GM12878 (cell line): Measurements from ENCODE around the gene WHAMM. TPM values are rescaled to one million over a fixed set of nuclear protein-coding genes. Genes with fewer than 3 reads are reported as not detected.

Experiments
- ATAC-seq: fragments of 200-7000 bp; cut with Tn5 transposase; 3 replicates; pipeline ENCODE4 v1.9.1; 2020; ENCODE audit warnings: mild to moderate bottlenecking, moderate library complexity
- BruUV-seq: library from RNA; stranded (reverse); fragments of 400-500 nt; replicated peaks from 2 replicates; lab custom pipeline; 2021; lab: Mats Ljungman, UMichigan
- CTCF ChIA-PET: fragments of 300-600 bp; sonication (Branson Sonifier 250); formaldehyde crosslinking; extraction: SDS; loops from one replicate; lab custom pipeline; 2021; ENCODE audit warnings: inconsistent platforms; lab: Yijun Ruan, JAX
- POLR2A ChIA-PET: fragments of 350-600 bp; formaldehyde crosslinking; extraction: SDS; loops from one replicate; lab custom pipeline; 2021; ENCODE audit warnings: inconsistent platforms; lab: Charles Lee
- RAD21 ChIA-PET: fragments of 300-600 bp; sonication (Branson Sonifier 250); formaldehyde crosslinking; loops from one replicate; lab custom pipeline; 2023; ENCODE audit warnings: antibody characterized with exemption; ENCODE audit not compliant: unreplicated experiment; lab: Charles Lee
- SMC1A ChIA-PET: fragments of 300-600 bp; sonication (Branson Sonifier 250); formaldehyde crosslinking; loops from one replicate; lab custom pipeline; 2023; ENCODE audit not compliant: unreplicated experiment, uncharacterized antibody; lab: Charles Lee
- DNase-seq: peaks from one replicate; pipeline ENCODE4 v3.0.0-alpha.2; 2011; ENCODE audit warnings: low read depth, low spot score
- FAIRE-seq: peaks from 3 replicates; lab custom pipeline; 2011; peaks lifted over from hg19 to GRCh38; lab: Jason Lieb, UNC
- H2AFZ ChIP-seq: 2 replicates; pipeline ENCODE4 v1.6.0; 2011; ENCODE audit warnings: low read depth, low read length, control low read depth; ENCODE audit not compliant: control insufficient read depth
- H3K27ac ChIP-seq: 2 replicates; pipeline ENCODE4 v1.5.1; 2011; ENCODE audit warnings: control low read depth; ENCODE audit not compliant: control insufficient read depth, insufficient read depth
- H3K27me3 ChIP-seq, 2 experiments: replicated peaks in 1 of 2; 2 replicates each; pipeline versions ENCODE4 v1.6.0 to v1.6.1; 2011; ENCODE audit warnings: low read length in 1 of 2; ENCODE audit not compliant: control insufficient read depth in 2 of 2, insufficient read depth in 2 of 2
- H3K36me3 ChIP-seq, 2 experiments: 2 replicates each; pipeline ENCODE4 v1.5.1; 2011; ENCODE audit warnings: low read length in 1 of 2; ENCODE audit not compliant: control insufficient read depth in 2 of 2, insufficient read depth in 2 of 2
- H3K4me1 ChIP-seq: 2 replicates; pipeline ENCODE4 v1.6.1; 2011; ENCODE audit warnings: mild to moderate bottlenecking, low read length, moderate library complexity, mixed read lengths; ENCODE audit not compliant: control insufficient read depth, insufficient read depth
- H3K4me2 ChIP-seq: 2 replicates; pipeline ENCODE4 v1.6.0; 2011; ENCODE audit warnings: control low read depth; ENCODE audit not compliant: control insufficient read depth, insufficient read depth
- H3K4me3 ChIP-seq: fragments of 200-600 bp; sonication (generic); 2 replicates; pipeline ENCODE4 v1.5.1; 2016
- H3K79me2 ChIP-seq: 2 replicates; pipeline ENCODE4 v1.6.0; 2011; ENCODE audit warnings: low read length; ENCODE audit not compliant: control insufficient read depth, insufficient read depth
- H3K9ac ChIP-seq: 2 replicates; pipeline ENCODE4 v1.8.0; 2011; ENCODE audit warnings: low read length, control low read depth, mixed read lengths; ENCODE audit not compliant: control insufficient read depth, insufficient read depth
- H3K9me3 ChIP-seq: replicated peaks from 3 replicates; pipeline ENCODE4 v1.5.1; 2011; ENCODE audit warnings: mild to moderate bottlenecking, low read length; ENCODE audit not compliant: control insufficient read depth, insufficient read depth
- H4K20me1 ChIP-seq: 2 replicates; pipeline ENCODE4 v1.6.0; 2011; ENCODE audit not compliant: control insufficient read depth, insufficient read depth
- IRF4 ChIP-seq: IDR thresholded peaks from 2 replicates; pipeline ENCODE4 v1.6.1; 2011; ENCODE audit warnings: low read depth, low read length
- RB1 ChIP-seq: fragments of 450-650 bp; formaldehyde crosslinking; IDR thresholded peaks from 2 replicates; pipeline ENCODE4 v1.6.1; 2017; ENCODE audit warnings: mild to moderate bottlenecking, borderline replicate concordance
- WRNIP1 ChIP-seq: IDR thresholded peaks from 2 replicates; pipeline ENCODE4 v1.6.1; 2011; ENCODE audit warnings: low read depth, low read length, improper control_type of control experiment, borderline replicate concordance
- ZBTB4 ChIP-seq: fragments of 450-650 bp; formaldehyde crosslinking; IDR thresholded peaks from 2 replicates; pipeline ENCODE4 v1.4.0; 2022; ENCODE audit warnings: mild to moderate bottlenecking, moderate library complexity
- WGBS: methylation state at CpG from one replicate; pipeline ENCODE4 v1.1.6; 2016; ENCODE audit warnings: low lambda C conversion rate; ENCODE audit not compliant: insufficient replicate concordance, insufficient coverage; ENCODE audit errors: missing lambda C conversion rate; 5-methylcytosine and 5-hydroxymethylcytosine counted together
- in situ Hi-C: fragments of 300-500 bp; cut with MboI; formaldehyde crosslinking; loops from 9 replicates; pipeline ENCODE4 v1.14.3; 2018; ENCODE audit warnings: mixed read lengths
- intact Hi-C: fragments of 100-400 bp; cut with micrococcal nuclease; formaldehyde crosslinking; loops from one replicate; pipeline ENCODE4 v1.14.2; 2022; ENCODE audit not compliant: unreplicated experiment
- polyA plus RNA-seq, 11 experiments: library from polyadenylated mRNA; depleted of rRNA in 4 of 11; unstranded in 6 of 11; stranded (reverse) in 5 of 11; fragments of >200 nt; fragmentation: Nextera tagmentation in 4 of 11; fragmentation: Illumina TruSeq in 1 of 11; extraction: Ambion mirVana in 4 of 11; extraction: Trizol in 1 of 11; gene quantifications; 1 replicate in 1 of 11; 2 replicates in 10 of 11; pipeline versions ENCODE4 v1.2.1 to v1.2.3, GENCODE V29; 2011 to 2016; ENCODE audit warnings: inconsistent platforms in 2 of 11, missing spikeins in 2 of 11, low read depth in 1 of 11
- total RNA-seq, 4 experiments: library from RNA; depleted of rRNA in 3 of 4; stranded (reverse); fragments of >200 nt in 3 of 4; fragmentation: Illumina TruSeq in 1 of 4; extraction: Trizol in 1 of 4; gene quantifications; 2 replicates each; pipeline versions ENCODE4 v1.2.1 to v1.2.3, GENCODE V29; 2013 to 2021

Gene WHAMM
- total and polyA plus RNA-seq, 10 of the 15 experiments (the other 5 are each of a cell fraction or from before 2014, with no cell fraction given): 0.87 to 6.7 (median 2.5) TPM

- no peak for DNase-seq
- H4K20me1 ChIP-seq: peaks cover 5% of the 10 kb centered on the region; the same call in 1 of the 2 replicates
- no peak overlapping the region for H3K27ac ChIP-seq
- in situ Hi-C loops (no loop called here), intact Hi-C loops (no loop called here)
- TF ChIP-seq WRNIP1 (no peak), ZBTB4 (CRISPR knock-in tag) (no peak), IRF4 (no peak)
- ATAC-seq: no peak
- H3K9me3 ChIP-seq: no peaks in the 10 kb centered on the region
- SMC1A ChIA-PET: interaction anchor here (1.0 kb wide), 1 partner anchor 17 kb away, joined by 3 read pairs; no protein-coding TSS in a partner anchor
- H3K36me3 ChIP-seq: peaks cover 16 to 35% of the 10 kb centered on the region in 2 experiments
- WGBS: 31% methylated on average over 1 of the region's 1 CpG
- no peak for FAIRE-seq
- H3K4me2 ChIP-seq: no peak overlapping the region
- POLR2A ChIA-PET: interaction anchor here (0.5 kb wide), 1 partner anchor 541 kb away, joined by 3 read pairs; no protein-coding TSS in a partner anchor
- peaks cover 14% of the 10 kb centered on the region for H3K4me1 ChIP-seq
- H3K79me2 ChIP-seq: no peaks in the 10 kb centered on the region
- H3K27me3 ChIP-seq: no peaks in the 10 kb centered on the region
- RAD21 ChIA-PET: no interaction called here
- no peak overlapping the region for H3K4me3 ChIP-seq
- no TSS peak for BruUV-seq
- no peak overlapping the region for H3K9ac ChIP-seq
- H2AFZ ChIP-seq: no peak overlapping the region
- CTCF ChIA-PET: no interaction called here
Measured at GRCh38 chr15:82828075-82828474, 18.6 kb downstream of the WHAMM start.

GRCh38 chr15:82829234-82829633 is 19.8 kb downstream of the WHAMM start:
- Histone ChIP-seq H3K4me2 (no peak overlapping the region), H4K20me1 (peaks cover 6% of the 10 kb centered on the region; the same call in 1 of the 2 replicates), H2AFZ (no peak overlapping the region), H3K27me3 (no peaks in the 10 kb centered on the region), H3K36me3 (peaks cover 20 to 37% of the 10 kb centered on the region in 2 experiments), H3K9ac (no peak overlapping the region)
- ChIA-PET CTCF (interaction anchor here (0.9 to 2.1 kb wide), 4 partner anchors 16 to 298 kb away, joined by 3 to 10 read pairs (median 6); partner anchors contain the start of gene C15orf40), RAD21 (no interaction called here), POLR2A (no interaction called here), SMC1A (interaction anchor here (0.9 to 1.1 kb wide), 2 partner anchors 17 to 79 kb away, joined by 3 read pairs; no protein-coding TSS in a partner anchor)
- ATAC-seq: no peak
- no peak for FAIRE-seq
- no peak for TF ChIP-seq RB1
- TF ChIP-seq, all 136 proteins: peak for 0
- Histone ChIP-seq H3K4me3 (no peak overlapping the region), H3K9me3 (no peaks in the 10 kb centered on the region), H3K4me1 (peaks cover 18% of the 10 kb centered on the region), H3K79me2 (no peaks in the 10 kb centered on the region), H3K27ac (no peak overlapping the region)
- no TSS peak for BruUV-seq
- DNase-seq: no peak
- intact Hi-C loops (no loop called here), in situ Hi-C loops (no loop called here)
- 94% methylated on average over 4 of the region's 4 CpGs for WGBS
